ENCODE results near the gene DOCK7. TPM values are rescaled to one million over a fixed set of nuclear protein-coding genes. Genes with fewer than 3 reads are reported as not detected.
"Not testable (repeated sequence)": the region's sequence is repeated elsewhere in the genome, so short reads cannot be mapped to it uniquely, and the experiment has no call there.

DOCK7 gene
- polyA plus RNA-seq, 1 experiment, result 79.6 TPM

GRCh38 chr1:62722796-62723195 lies 34.6 kb upstream of the DOCK7 start:
- TF ChIP-seq, protein P1, sequence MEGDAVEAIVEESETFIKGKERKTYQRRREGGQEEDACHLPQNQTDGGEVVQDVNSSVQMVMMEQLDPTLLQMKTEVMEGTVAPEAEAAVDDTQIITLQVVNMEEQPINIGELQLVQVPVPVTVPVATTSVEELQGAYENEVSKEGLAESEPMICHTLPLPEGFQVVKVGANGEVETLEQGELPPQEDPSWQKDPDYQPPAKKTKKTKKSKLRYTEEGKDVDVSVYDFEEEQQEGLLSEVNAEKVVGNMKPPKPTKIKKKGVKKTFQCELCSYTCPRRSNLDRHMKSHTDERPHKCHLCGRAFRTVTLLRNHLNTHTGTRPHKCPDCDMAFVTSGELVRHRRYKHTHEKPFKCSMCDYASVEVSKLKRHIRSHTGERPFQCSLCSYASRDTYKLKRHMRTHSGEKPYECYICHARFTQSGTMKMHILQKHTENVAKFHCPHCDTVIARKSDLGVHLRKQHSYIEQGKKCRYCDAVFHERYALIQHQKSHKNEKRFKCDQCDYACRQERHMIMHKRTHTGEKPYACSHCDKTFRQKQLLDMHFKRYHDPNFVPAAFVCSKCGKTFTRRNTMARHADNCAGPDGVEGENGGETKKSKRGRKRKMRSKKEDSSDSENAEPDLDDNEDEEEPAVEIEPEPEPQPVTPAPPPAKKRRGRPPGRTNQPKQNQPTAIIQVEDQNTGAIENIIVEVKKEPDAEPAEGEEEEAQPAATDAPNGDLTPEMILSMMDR (IDR thresholded peaks at IDR 0.05; ENCODE audit: low read depth, low read length), result no peak
- H3K27me3 ChIP-seq (ENCODE audit: control insufficient read depth, insufficient read depth, low read length), result no peaks in the 10 kb centered on the region
- ChIA-PET CTCF (interaction anchor here (0.7 to 0.9 kb wide), 2 partner anchors 23 to 190 kb away, joined by 3 read pairs; no protein-coding TSS in a partner anchor), POLR2A (interaction anchor here (0.5 kb wide), 1 partner anchor 32 kb away, joined by 7 read pairs; no protein-coding TSS in a partner anchor)
- DNase-seq (ENCODE audit: low read depth, low spot score), result no peak
- no peak overlapping the region for H3K4me3 ChIP-seq (ENCODE audit: low read depth, low read length)
- no peak overlapping the region for H3K27ac ChIP-seq (ENCODE audit: low read depth, low read length)
- H3K9me3 ChIP-seq (ENCODE audit: control insufficient read depth, insufficient read depth, low read length), result no peaks in the 10 kb centered on the region

DNA sequence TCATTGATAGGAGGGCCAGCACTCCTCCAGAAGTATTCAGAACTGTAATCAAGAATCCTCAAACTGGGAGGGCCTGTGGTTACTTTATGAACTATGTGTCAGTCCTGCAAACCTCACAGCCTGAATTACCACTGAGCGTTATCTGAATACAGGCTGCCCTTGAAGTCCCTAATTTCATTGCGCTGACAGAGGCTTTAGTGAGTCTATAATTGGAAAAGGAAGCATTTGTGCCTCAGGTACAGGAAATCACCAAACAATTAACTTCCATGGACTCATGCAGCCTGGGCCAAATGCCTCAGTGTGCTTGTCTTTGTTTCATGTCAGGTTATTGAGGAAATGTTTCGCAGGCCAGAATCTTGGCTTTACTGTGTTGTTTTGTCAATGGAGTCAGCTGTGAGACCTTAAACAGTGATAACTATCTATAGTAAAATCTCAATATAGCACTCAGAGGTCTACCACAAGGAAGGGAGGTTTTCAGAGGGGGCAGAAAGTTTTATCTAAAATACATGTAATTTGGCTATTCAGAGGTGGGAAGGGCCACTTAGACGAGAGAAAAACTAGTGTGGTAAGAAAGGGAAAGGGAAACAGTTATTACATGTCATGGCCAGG lies 32.9 kb upstream of the DOCK7 start:
- Histone ChIP-seq H3K9me3 (ENCODE audit: control insufficient read depth, insufficient read depth, low read length) (no peaks in the 10 kb centered on the region), H3K4me3 (ENCODE audit: low read depth, low read length) (no peak overlapping the region), H3K27me3 (ENCODE audit: control insufficient read depth, insufficient read depth, low read length) (no peaks in the 10 kb centered on the region), H3K27ac (ENCODE audit: low read depth, low read length) (no peak overlapping the region)
- POLR2A ChIA-PET, result no interaction called here
- CTCF ChIA-PET, result interaction anchor here (1.3 kb wide), 1 partner anchor 213 kb away, joined by 3 read pairs; no protein-coding TSS in a partner anchor
- no peak for DNase-seq (ENCODE audit: low read depth, low spot score)
- TF ChIP-seq, protein P1 (IDR thresholded peaks at IDR 0.05; ENCODE audit: low read depth, low read length), result no peak

DNA sequence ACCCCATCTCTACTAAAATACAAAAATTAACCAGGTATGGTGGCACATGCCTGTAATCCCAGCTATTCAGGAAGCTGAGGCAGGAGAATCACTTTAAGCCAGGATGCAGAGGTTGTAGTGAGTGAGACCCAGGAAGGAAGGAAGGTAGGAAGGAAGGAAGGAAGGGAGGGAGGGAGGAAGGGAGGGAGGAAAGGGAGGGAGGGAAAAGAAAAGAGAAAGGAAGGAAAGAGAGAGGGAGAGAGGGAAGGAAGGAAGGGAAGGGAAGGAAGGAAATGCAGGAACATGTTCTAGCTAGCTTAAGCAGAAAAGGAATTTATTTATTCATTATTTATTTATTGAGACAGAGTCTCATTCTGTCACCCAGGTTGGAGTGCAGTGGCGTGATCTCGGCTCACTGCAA lies 30.2 kb upstream of the DOCK7 start:
- H3K27ac ChIP-seq (ENCODE audit: low read depth, low read length); H3K4me3 ChIP-seq (ENCODE audit: low read depth, low read length); DNase-seq (ENCODE audit: low read depth, low spot score); H3K27me3 ChIP-seq (ENCODE audit: control insufficient read depth, insufficient read depth, low read length); CTCF ChIA-PET; H3K9me3 ChIP-seq (ENCODE audit: control insufficient read depth, insufficient read depth, low read length): not testable (repeated sequence)
- POLR2A ChIA-PET, result interaction anchor here (0.6 kb wide), 1 partner anchor 9 kb away, joined by 4 read pairs; no protein-coding TSS in a partner anchor

DNA sequence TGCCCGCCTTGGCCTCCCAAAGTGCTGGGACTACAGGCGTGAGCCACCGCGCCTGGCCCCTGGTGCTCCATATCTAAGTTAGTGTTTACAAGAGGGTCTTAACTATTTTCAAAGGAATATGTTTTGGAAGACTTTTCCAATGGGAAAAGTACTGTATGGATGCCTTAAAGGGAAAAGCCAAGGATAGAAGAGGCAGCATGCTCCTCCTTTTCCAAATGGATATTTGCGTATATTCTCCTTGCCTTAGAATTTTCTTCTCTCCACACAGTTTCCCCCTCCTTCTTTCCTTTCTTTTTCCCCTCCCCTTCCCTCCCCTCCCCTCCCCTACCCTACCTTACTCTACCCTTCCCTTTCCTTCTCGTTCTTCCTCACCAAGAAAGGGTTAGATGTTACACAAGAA lies 29.3 kb upstream of the DOCK7 start:
- no peaks in the 10 kb centered on the region for H3K9me3 ChIP-seq (ENCODE audit: control insufficient read depth, insufficient read depth, low read length)
- no peak overlapping the region for H3K4me3 ChIP-seq (ENCODE audit: low read depth, low read length)
- ChIA-PET CTCF (no interaction called here), POLR2A (no interaction called here)
- H3K27ac ChIP-seq (ENCODE audit: low read depth, low read length), result no peak overlapping the region
- H3K27me3 ChIP-seq (ENCODE audit: control insufficient read depth, insufficient read depth, low read length), result no peaks in the 10 kb centered on the region
- no peak for DNase-seq (ENCODE audit: low read depth, low spot score)
- TF ChIP-seq, protein P1 (IDR thresholded peaks at IDR 0.05; ENCODE audit: low read depth, low read length), result no peak

GRCh38 chr1:62716397-62716796 lies 28.2 kb upstream of the DOCK7 start:
- no peak overlapping the region for H3K4me3 ChIP-seq (ENCODE audit: low read depth, low read length)
- ChIA-PET CTCF (interaction anchor here (0.7 kb wide), 2 partner anchors 19 to 186 kb away, joined by 3 to 5 read pairs; no protein-coding TSS in a partner anchor), POLR2A (no interaction called here)
- no peaks in the 10 kb centered on the region for H3K9me3 ChIP-seq (ENCODE audit: control insufficient read depth, insufficient read depth, low read length)
- H3K27me3 ChIP-seq (ENCODE audit: control insufficient read depth, insufficient read depth, low read length), result no peaks in the 10 kb centered on the region
- no peak overlapping the region for H3K27ac ChIP-seq (ENCODE audit: low read depth, low read length)
- no peak for DNase-seq (ENCODE audit: low read depth, low spot score)
- TF ChIP-seq, protein P1 (IDR thresholded peaks at IDR 0.05; ENCODE audit: low read depth, low read length), result no peak

All from AG04450 (cell line).